GM20431 (cell line): ENCODE data around the gene PNCK.
"Not testable (repeated sequence)": the region's sequence is repeated elsewhere in the genome, so short reads cannot be mapped to it uniquely, and the experiment has no call there.

ENCODE experiments used
- in situ Hi-C: fragments of 300-500 bp; cut with MseI, MboI; formaldehyde crosslinking; loops from one replicate; pipeline ENCODE4 v1.15.0; 2020; ENCODE audit warnings: low sequenced_read_pairs; ENCODE audit not compliant: unreplicated experiment

PNCK gene

GRCh38 chrX:153687121-153688039, 13.8 kb upstream of the PNCK start, which contains the start of gene SLC6A8:
TSS of gene SLC6A8 (plus strand) at chrX:153687926. CDS start at chrX:153688575, 649 bp downstream.
- in situ Hi-C loops, result no loop called here

- in situ Hi-C loops, result no loop called here
Measured at GRCh38 chrX:153686711-153687110, 13.1 kb upstream of the PNCK start.

DNA sequence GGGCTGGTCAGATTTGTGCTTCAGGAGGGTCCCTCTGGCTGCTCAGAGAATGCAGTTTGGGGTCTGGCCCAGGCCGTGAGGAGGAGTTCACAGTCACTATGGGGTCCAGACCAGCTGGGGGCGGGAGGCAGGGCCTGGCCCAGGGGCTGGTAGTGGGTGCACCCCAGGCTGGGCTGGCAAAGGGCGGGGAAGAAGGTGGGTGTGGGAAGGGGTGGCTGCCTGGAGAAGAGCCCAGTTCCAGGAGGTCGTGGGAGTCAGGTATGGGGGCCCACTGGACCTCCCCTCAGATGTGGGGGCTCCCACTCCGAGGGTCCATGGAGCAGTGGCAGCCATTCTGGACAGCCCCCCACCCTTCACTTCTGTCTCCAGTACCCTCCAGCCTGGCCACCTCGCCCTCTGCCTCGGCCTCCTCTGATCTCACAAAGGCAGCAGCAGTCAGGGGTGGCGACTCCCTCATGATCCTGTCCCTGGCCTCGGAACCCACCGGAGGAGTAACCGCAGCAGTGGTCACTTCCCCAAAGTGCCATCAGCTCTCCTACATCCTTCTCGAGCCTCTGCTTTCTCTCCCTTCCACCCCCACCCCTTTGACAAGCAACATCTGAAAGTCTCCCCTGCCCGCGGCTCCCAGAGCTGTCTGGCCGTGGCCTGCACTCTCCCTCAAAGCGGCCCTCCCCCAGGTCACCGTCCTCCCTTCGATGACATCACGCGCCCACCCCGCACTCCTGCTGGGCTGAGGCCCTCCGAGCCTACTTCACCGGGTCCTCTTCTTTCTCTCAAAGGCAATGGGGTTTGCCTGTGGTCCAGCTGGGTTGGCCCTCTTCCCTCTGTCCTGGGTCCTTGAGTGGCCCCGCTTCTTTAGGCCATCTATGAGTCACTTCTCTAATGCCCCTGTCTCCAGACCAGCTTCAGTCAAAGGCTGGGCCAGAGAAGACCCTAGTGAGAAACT, 12.4 kb upstream of the PNCK start:
- in situ Hi-C loops, result no loop called here

DNA sequence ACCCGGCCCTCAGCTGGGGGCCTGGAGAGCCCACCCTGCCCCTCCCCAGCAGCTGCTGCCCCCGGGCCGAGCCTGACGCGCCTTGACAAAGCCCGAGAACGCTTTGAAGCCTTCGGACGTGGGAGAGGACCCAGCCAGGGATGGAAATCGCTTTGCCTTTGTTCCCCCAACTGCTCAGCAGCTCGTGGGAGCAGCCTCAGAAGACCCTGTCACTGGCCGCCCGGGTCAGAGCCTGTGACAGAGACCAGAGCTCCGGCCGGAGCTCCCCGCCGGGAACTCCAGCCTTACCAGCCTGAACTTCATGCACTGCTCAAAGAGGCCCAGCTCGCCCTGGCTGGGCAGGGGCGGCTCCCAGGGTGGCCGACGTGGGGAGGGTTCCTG, 11.5 kb upstream of the PNCK start:
- in situ Hi-C loops, result no loop called here

DNA sequence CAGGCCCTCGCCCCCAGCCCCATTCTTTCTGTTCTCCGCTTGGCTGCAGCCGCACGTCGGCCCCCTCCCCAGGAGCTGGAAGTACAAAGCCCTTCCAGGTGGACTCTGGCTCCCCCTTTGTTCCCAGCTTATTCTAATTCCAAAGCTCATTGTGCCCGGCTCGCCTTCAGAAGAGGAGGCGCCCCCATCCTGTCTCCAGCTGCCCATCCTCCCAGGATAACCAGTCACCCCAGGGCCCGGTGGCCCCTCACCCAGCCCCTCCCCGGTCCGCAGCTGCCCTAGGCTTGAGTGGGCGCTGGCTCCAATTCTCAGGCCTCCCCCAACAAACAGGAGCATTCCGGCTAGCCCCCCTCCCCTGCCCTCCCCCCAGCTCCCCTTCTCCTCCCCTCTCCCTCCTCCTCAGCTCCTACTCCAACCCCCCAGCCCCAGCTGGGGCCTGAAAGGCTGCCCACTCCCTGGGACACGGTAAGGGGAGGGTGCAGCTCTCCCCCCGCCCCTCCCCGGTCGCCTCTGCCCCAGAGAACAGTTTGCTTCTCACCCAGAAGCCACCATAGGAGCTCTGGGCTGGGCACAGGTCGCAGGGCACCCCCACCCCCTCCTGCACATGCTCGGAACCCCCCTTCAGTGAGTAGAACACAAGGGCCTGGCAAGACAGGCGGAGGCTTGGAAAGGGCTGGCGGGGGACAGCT, 11.0 kb upstream of the PNCK start:
- in situ Hi-C loops, result no loop called here

GRCh38 chrX:153683486-153683885, 9.9 kb upstream of the PNCK start:
- in situ Hi-C loops, result not testable (repeated sequence)

- in situ Hi-C loops, result no loop called here
Measured at GRCh38 chrX:153681175-153681574, 7.6 kb upstream of the PNCK start.

DNA sequence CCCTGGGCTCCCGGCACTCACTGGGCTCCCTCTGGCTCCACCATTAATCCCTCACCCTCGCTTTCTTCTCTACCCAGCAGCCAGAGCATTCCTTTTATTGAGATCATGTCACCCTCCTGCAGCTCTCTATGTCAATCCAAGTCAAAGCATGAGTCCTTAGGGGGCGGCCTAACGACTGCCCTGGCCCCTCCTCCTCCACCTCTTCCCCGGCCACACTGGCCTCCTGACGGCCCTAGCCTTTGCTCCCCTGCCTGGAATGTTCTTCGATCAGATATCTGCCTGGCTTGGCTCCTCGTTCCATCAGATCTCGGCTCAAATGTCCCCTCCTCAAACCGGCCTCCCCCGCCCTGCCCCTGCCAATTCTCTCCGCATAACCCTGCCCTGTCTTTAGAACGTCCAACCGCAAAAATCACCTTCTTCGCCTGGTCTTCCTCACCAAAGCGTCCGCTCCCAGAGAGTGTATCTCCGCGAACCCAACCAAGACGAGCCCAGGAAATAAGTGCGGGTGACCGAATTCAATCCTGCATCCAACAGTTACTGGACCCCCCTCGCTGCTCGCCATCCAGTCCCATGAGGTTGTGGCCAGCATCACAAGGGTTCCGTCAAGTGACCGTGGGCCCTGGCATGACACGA, 722 bp upstream of the PNCK start:
- in situ Hi-C loops, result loop anchor here (25.0 kb wide), 1 partner anchor 712 kb away; no protein-coding TSS in a partner anchor

DNA sequence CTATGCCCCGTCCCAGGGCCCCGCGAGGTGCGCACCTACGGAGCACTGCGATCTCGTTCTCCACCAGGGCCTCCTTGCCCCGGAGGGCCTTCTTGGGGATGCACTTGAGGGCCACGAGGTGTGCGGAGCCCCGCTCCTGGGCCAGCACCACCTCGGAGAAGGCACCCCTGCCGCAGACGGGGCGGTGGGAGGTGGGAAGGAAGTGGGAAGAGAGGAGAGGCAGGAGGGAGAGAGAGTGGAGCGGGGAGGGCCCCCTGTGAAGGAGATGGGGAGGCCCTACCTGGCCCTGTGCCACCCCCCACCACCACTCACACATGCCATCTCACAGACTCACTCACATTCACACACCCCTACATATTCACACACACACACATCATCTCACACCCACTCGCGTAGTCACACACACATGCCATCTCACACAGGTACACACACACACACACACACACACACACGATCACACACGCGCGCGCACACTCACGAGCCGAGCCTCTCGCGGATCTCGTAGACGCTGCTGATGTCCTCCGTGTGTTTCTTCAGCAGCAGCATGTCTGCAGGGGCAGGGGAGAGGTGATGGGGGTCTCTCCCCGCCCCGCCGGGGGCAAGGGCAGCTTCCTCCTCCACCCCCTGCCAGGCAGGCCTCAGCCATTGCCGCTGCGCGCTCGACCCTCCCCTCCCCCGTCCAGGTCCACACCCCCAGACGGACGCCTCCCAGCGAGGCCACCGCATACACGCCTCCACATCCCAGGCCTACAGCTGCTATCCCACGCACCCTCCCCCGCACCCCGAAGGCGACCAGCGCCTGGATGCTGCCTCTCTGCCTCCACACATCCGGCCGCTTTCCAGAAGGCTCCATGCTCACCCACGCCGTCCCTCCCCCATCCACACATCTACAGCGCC, 834 bp downstream of the PNCK start:
- in situ Hi-C loops, result loop anchor here (25.0 kb wide), 1 partner anchor 710 kb away; no protein-coding TSS in a partner anchor

DNA sequence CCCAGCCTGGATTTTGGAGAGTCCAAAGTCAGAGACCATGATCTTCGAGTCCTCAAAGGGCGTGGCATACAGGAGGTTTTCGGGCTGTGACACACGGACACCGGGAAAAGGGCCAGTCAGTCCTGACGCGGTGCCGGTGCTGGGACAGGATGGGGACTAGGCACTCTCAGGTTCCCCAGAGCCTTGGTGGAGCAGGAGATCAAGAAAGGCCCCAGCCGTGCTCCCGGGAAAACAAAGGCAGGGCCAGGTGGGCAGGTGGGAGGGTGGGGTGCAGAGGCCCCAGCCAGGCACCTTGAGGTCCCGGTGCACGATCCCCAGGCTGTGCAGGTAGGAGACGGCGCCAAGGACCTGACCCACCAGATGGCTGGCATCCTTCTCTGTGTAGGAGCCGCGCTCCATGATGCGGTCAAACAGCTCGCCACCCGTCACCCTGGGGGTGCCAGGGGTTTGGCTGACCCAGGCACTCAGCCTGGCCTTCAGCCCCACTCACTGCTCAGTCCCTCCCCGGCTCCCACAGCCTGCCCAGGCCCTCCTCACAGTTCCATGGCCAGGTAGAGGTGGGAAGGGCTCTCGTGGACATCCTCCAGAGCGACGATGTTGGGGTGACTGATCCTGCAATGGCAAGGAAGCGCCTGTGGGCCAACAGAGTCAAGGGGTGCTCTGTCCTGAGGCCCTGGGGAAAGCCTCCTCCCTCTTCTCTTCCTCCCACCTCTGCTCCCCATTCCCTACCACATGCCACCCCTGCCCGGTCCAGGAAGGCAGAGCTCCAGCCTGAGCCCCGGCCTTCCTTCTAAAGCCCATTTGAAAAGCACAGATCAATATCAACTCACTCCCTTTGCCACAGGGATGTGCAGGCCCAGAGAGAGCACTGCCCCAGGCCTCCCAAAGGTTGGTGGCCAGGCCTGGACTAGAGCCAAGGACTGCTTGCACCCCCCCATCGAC, 1.8 kb downstream of the PNCK start:
- in situ Hi-C loops, result loop anchor here (25.0 kb wide), 1 partner anchor 710 kb away; no protein-coding TSS in a partner anchor

DNA sequence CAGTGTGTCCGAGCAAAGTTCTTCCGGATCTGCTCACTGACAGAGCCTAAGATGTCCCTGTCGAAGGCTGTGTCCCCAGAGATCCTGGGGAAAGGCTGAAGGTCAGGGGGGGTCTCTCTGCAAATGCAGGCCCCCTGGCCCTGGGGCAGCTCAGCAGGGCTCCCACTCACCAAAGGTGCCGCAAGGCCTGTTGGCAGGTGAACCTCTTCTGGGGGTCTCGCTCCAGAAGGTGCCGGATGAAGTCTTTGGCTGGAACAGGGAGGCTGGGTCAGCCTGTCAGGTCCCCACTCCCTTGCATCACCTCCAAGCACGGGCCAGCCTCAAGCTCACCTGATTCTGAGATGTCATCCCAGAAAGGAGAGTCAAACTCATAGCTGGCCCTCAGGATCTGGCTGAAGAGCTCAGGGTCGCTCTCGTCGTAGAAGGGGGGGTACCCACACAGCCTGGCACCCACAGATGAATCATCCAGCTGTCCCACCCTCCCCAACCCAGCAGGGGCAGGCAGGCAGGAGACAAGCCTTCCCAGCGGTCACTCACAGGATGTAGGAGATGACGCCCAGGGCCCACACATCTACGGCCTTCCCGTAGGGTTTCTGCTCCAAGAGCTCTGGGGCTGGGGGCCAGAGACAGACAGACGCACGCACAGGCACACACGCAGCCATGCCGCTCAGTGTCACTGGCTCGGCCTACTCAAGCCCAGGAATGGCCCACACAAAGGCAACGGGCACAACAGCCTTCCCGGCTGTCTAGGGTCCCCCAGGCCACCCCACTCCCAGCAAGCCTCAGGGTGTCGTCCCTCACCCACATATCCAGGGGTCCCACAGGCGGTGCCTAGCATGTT, 2.6 kb downstream of the PNCK start:
- in situ Hi-C loops, result loop anchor here (25.0 kb wide), 1 partner anchor 709 kb away; no protein-coding TSS in a partner anchor

DNA sequence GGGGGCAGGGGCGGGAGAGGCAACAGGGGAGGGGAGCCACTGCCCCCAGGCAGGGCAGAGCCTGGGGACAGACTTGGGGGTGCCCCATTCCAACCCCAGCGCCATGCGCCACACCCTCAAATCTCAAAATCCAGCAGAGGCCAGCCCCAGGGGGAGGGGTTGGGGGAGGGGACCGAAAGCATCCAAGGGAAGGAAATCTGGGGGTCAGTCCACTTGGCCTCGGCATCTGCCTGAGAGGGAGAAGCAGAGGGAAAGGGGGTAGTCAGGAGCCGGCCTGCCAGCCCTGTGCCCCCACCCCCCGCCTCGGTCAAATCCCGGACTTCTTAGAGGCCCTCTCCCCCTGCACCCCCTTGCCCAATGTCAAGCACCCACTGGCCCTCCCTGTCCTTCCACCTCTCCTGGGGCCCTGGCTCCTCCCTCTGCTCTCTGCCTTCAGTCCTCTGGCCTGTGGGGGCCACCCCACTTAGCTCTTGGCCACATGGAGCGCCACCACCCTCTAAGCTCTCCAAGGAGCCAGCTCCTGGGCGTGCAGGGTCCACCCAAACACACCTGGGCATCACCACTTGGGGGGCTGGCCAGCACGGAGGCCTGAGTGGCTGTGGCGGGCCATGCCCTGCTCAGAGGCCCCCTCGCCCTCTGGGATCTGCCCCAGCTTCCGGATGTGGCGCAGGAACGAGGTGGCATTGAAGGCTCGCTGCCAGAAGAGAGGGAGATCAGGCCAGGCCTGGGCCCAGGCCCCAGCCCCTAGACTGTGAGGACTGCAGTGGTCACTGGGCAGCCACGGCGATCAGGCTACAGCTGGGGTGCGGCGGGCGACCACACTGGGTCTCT, 3.5 kb downstream of the PNCK start:
- in situ Hi-C loops, result loop anchor here (10.0 to 25.0 kb wide), 2 partner anchors 115 to 708 kb away; no protein-coding TSS in a partner anchor

DNA sequence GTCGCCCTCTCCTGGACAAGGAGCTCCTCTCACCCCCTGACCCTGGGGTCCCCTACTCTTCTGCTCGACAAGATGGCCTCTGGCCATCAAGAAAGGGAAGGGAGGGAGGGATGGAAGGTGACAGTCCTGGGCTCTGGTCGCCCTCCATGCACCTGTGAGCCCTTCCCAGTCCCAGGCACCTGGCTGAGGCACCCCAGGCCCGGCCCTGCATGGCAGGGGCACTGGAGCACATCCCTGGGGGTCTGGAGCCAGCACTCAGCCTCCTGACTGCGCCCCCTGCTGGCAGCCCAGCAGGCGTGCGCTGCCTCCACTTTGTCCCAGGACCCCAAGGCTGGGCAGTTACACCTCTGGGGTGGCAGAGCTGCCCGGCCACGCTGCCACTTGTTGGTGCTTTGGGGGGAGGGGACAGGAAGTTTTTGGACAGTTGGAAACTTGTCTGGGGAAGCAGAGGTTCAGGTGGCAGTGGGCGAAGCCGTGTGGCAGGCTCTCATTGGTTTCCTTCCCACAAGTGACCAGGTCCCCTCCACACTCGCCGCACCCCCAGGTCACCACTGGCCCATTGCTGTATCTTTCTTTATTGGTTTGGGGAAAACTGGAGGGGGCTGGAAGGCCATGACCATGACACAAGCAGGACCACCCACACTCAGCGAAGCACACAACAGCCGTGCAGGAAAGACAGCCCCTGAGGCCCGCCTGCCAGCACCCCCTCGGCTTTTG, 4.3 kb downstream of the PNCK start:
- in situ Hi-C loops, result loop anchor here (10.0 to 25.0 kb wide), 2 partner anchors 115 to 707 kb away; no protein-coding TSS in a partner anchor

- in situ Hi-C loops, result loop anchor here (10.0 to 25.0 kb wide), 2 partner anchors 114 to 706 kb away; no protein-coding TSS in a partner anchor
Measured at GRCh38 chrX:153668423-153669173, 5.0 kb downstream of the PNCK start.
